HCT116 (cell line): ENCODE data around the gene ONECUT3. TPM values are rescaled to one million over a fixed set of nuclear protein-coding genes. Genes with fewer than 3 reads are reported as not detected.

ENCODE experiments used
- ATAC-seq: fragments of 200-7000 bp; cut with Tn5 transposase; 2 replicates; pipeline ENCODE4 v1.9.1; 2020; ENCODE audit warnings: mild to moderate bottlenecking, moderate library complexity
- BruUV-seq: library from RNA; stranded (reverse); fragments of 400-500 nt; replicated peaks from 2 replicates; lab custom pipeline; 2021; lab: Mats Ljungman, UMichigan
- CTCF ChIA-PET: fragments of 300-600 bp; sonication (Branson Sonifier 250); formaldehyde crosslinking; loops from one replicate; lab custom pipeline; 2021; ENCODE audit warnings: antibody characterized with exemption; lab: Charles Lee
- POLR2A ChIA-PET: fragments of 300-600, 350-600 bp; sonication (Branson Sonifier 250); formaldehyde crosslinking; loops from one replicate; lab custom pipeline; 2021; ENCODE audit warnings: antibody characterized with exemption; lab: Charles Lee
- RAD21 ChIA-PET, 2 experiments: fragments of 300-600 bp; sonication (Branson Sonifier 250); formaldehyde crosslinking; loops; one replicate each; lab custom pipeline; 2023; ENCODE audit warnings: low total read pairs in 2 of 2; ENCODE audit not compliant: uncharacterized antibody in 2 of 2, unreplicated experiment in 2 of 2, low non-redundant PET in 1 of 2; lab: Charles Lee
- DNase-seq: peaks from one replicate; pipeline ENCODE4 v3.0.0-alpha.2; 2010; ENCODE audit warnings: low read depth, low spot score
- H2AFZ ChIP-seq: fragments of 200-600 bp; shearing (Covaris generic), sonication (generic); 2 replicates; pipeline ENCODE4 v1.6.1; 2017; ENCODE audit warnings: low read depth, mixed run types, mixed read lengths, antibody characterized with exemption, low read length; ENCODE audit not compliant: poor library complexity, severe bottlenecking
- H3K27ac ChIP-seq: 2 replicates; pipeline ENCODE4 v1.5.1; 2012; ENCODE audit warnings: low read depth, low read length
- H3K27me3 ChIP-seq: fragments of 200-600 bp; sonication (generic); 2 replicates; pipeline ENCODE4 v1.6.1; 2016; ENCODE audit warnings: mixed run types, low read length, mixed read lengths; ENCODE audit not compliant: insufficient read depth
- H3K36me3 ChIP-seq, 2 experiments: fragments of 200-500 bp in 1 of 2; fragments of 200-600 bp in 1 of 2; sonication (Bioruptor generic) in 1 of 2; sonication (generic) in 1 of 2; 2 replicates each; pipeline versions ENCODE4 v1.5.1 to v1.6.1; 2014 to 2016; ENCODE audit warnings: low read length in 2 of 2, inconsistent platforms in 1 of 2, mixed read lengths in 1 of 2, mixed run types in 1 of 2; ENCODE audit not compliant: insufficient read depth in 2 of 2, control insufficient read depth in 1 of 2
- H3K4me1 ChIP-seq, 2 experiments: fragments of 200-600 bp in 1 of 2; sonication (generic) in 1 of 2; 2 replicates each; pipeline versions ENCODE4 v1.5.1 to v1.6.1; 2012 to 2017; ENCODE audit warnings: low read length in 2 of 2, inconsistent platforms in 1 of 2, mild to moderate bottlenecking in 1 of 2, mixed read lengths in 1 of 2, mixed run types in 1 of 2, moderate library complexity in 1 of 2; ENCODE audit not compliant: insufficient read depth in 2 of 2, control insufficient read depth in 1 of 2
- H3K4me2 ChIP-seq: fragments of 200-600 bp; sonication (generic); 2 replicates; pipeline ENCODE4 v1.6.1; 2017; ENCODE audit warnings: mixed run types, low read length, mixed read lengths
- H3K4me3 ChIP-seq, 2 experiments: fragments of 200-600 bp in 1 of 2; sonication (generic) in 1 of 2; replicated peaks in 1 of 2; 2 replicates each; pipeline ENCODE4 v1.5.1; 2011 to 2016; ENCODE audit warnings: low read length in 2 of 2, control low read depth in 1 of 2, low read depth in 1 of 2, mild to moderate bottlenecking in 1 of 2, mixed read lengths in 1 of 2, mixed run types in 1 of 2
- H3K79me2 ChIP-seq: fragments of 200-600 bp; sonication (generic); 2 replicates; pipeline ENCODE4 v1.6.1; 2017; ENCODE audit warnings: mild to moderate bottlenecking, mixed run types, low read length, moderate library complexity, mixed read lengths; ENCODE audit not compliant: insufficient read depth
- H3K9ac ChIP-seq: fragments of 200-600 bp; sonication (generic); 2 replicates; pipeline ENCODE4 v1.6.1; 2016; ENCODE audit warnings: low read length, mixed read lengths
- H3K9me2 ChIP-seq: fragments of 200-600 bp; sonication (generic), shearing (Covaris generic); 2 replicates; pipeline ENCODE4 v1.6.1; 2017; ENCODE audit warnings: mixed run types, mild to moderate bottlenecking, moderate library complexity; ENCODE audit not compliant: insufficient read depth
- H3K9me3 ChIP-seq, 2 experiments: fragments of 200-500 bp in 1 of 2; fragments of 200-600 bp in 1 of 2; sonication (Bioruptor generic) in 1 of 2; sonication (generic) in 1 of 2; 2 replicates each; pipeline ENCODE4 v1.6.1; 2014 to 2017; ENCODE audit warnings: low read length in 2 of 2, mixed read lengths in 2 of 2, inconsistent platforms in 1 of 2, low read depth in 1 of 2, mild to moderate bottlenecking in 1 of 2, mixed run types in 1 of 2, moderate library complexity in 1 of 2; ENCODE audit not compliant: control insufficient read depth in 1 of 2, insufficient read depth in 1 of 2
- H4K20me1 ChIP-seq: fragments of 200-600 bp; sonication (generic), shearing (Covaris generic); 2 replicates; pipeline ENCODE4 v1.6.1; 2017; ENCODE audit warnings: mixed run types, mild to moderate bottlenecking, moderate library complexity; ENCODE audit not compliant: insufficient read depth
- CBX3 ChIP-seq: IDR thresholded peaks from 2 replicates; pipeline ENCODE4 v1.6.1; 2012; ENCODE audit warnings: low read depth
- EGR1 ChIP-seq: IDR thresholded peaks from 2 replicates; pipeline ENCODE4 v1.6.1; 2012; ENCODE audit warnings: low read depth
- ELF1 ChIP-seq: IDR thresholded peaks from 2 replicates; pipeline ENCODE4 v1.6.1; 2012; ENCODE audit warnings: low read depth, borderline replicate concordance
- EZH2 ChIP-seq: fragments of 200-600 bp; sonication (generic); IDR thresholded peaks from 2 replicates; pipeline ENCODE4 v1.6.1; 2017; ENCODE audit warnings: antibody characterized with exemption, mixed run types
- EZH2phosphoT487 ChIP-seq: fragments of 200-600 bp; IDR thresholded peaks from 2 replicates; pipeline ENCODE4 v1.6.1; 2018; ENCODE audit warnings: antibody characterized with exemption, borderline replicate concordance
- FOSL1 ChIP-seq: IDR thresholded peaks from 2 replicates; pipeline ENCODE4 v1.6.1; 2012; ENCODE audit warnings: low read depth
- JUND ChIP-seq: IDR thresholded peaks from 2 replicates; pipeline ENCODE4 v1.6.1; 2012
- POLR2A ChIP-seq: IDR thresholded peaks from 2 replicates; pipeline ENCODE4 v1.7.0; 2011; ENCODE audit warnings: borderline replicate concordance; ENCODE audit not compliant: insufficient read depth, insufficient read length; ENCODE audit errors: extremely low read depth
- POLR2AphosphoS5 ChIP-seq: IDR thresholded peaks from 2 replicates; pipeline ENCODE4 v1.6.1; 2011; ENCODE audit warnings: mild to moderate bottlenecking, low read depth, low read length, moderate library complexity
- RAD21 ChIP-seq: IDR thresholded peaks from 2 replicates; pipeline ENCODE4 v1.6.1; 2012; ENCODE audit warnings: low read depth, mild to moderate bottlenecking
- REST ChIP-seq: IDR thresholded peaks from 2 replicates; pipeline ENCODE4 v1.6.1; 2012; ENCODE audit warnings: low read depth
- SIN3A ChIP-seq: IDR thresholded peaks from 2 replicates; pipeline ENCODE4 v1.6.1; 2012; ENCODE audit warnings: low read depth
- SP1 ChIP-seq: IDR thresholded peaks from 2 replicates; pipeline ENCODE4 v1.6.1; 2012; ENCODE audit warnings: low read depth
- SRF ChIP-seq: IDR thresholded peaks from 2 replicates; pipeline ENCODE4 v1.6.1; 2012; ENCODE audit warnings: low read depth
- TCF7L2 ChIP-seq: IDR thresholded peaks from 2 replicates; pipeline ENCODE4 v1.7.0; 2011; ENCODE audit warnings: borderline replicate concordance, inconsistent platforms; ENCODE audit not compliant: insufficient read depth, insufficient read length; ENCODE audit errors: extremely low read depth
- YY1 ChIP-seq: IDR thresholded peaks from 2 replicates; pipeline ENCODE4 v1.6.1; 2011; ENCODE audit warnings: low read length, low read depth, moderate library complexity, mild to moderate bottlenecking; ENCODE audit not compliant: insufficient replicate concordance; ENCODE audit errors: extremely low read depth
- ZFX ChIP-seq: fragments of 450-650 bp; IDR thresholded peaks from 2 replicates; pipeline ENCODE4 v1.6.1; 2017
- ZNF274 ChIP-seq: fragments of 200-500 bp; sonication (Bioruptor generic); IDR thresholded peaks from 2 replicates; pipeline ENCODE4 v1.6.1; 2014; ENCODE audit warnings: mild to moderate bottlenecking, low read depth, low read length, inconsistent platforms
- intact Hi-C: fragments of 100-400 bp; cut with micrococcal nuclease; formaldehyde crosslinking; loops from 2 replicates; pipeline ENCODE4 v1.10.0; 2022
- total RNA-seq: library from RNA; stranded (reverse); gene quantifications from one replicate; pipeline ENCODE4 v1.2.1, GENCODE V29; 2021; ENCODE audit not compliant: unreplicated experiment
- TF ChIP-seq, protein P1 (sequence below): IDR thresholded peaks from 2 replicates; pipeline ENCODE4 v1.6.1; 2011; ENCODE audit warnings: mild to moderate bottlenecking, low read length, moderate library complexity; ENCODE audit not compliant: insufficient replicate concordance; ENCODE audit errors: extremely low read depth
- TF ChIP-seq, protein P2 (sequence below), 3 experiments: fragments of 200-600 bp in 1 of 3; sonication (generic) in 1 of 3; IDR thresholded peaks in 2 of 3; conservative IDR thresholded peaks in 1 of 3; 2 replicates each; pipeline ENCODE4 v1.5.1; 2012 to 2017; ENCODE audit warnings: low read depth in 2 of 3, low read length in 2 of 3, antibody characterized with exemption in 1 of 3, borderline replicate concordance in 1 of 3, control low read depth in 1 of 3, mild to moderate bottlenecking in 1 of 3, mixed read lengths in 1 of 3, mixed run types in 1 of 3, moderate library complexity in 1 of 3; ENCODE audit not compliant: insufficient read depth in 1 of 3

ONECUT3 gene
- total RNA-seq, 1 experiment from 2014 or later: 22.1 TPM

- Histone ChIP-seq H3K27ac (peak overlapping the region; percentile 61; the same call in 1 of the 2 replicates), H3K9me3 (peaks cover 4 to 13% of the 10 kb centered on the region in 2 experiments; a peak in 3 of 4 replicates), H4K20me1 (no peaks in the 10 kb centered on the region), H2AFZ (no peak overlapping the region), H3K79me2 (peaks cover 18% of the 10 kb centered on the region; the same call in 1 of the 2 replicates), H3K4me1 (peaks cover 18 to 55% of the 10 kb centered on the region in 2 experiments), H3K4me3 (peak overlapping the region in 1 of 2 experiments; percentile 15; a peak in 2 of 4 replicates), H3K36me3 (0 out of 4 replicates have a peak, but pooled peaks cover 0 to 7% of the 10 kb centered on the region in 2 experiments), H3K9ac (peak overlapping the region; percentile 13; the same call in 1 of the 2 replicates), H3K4me2 (peak overlapping the region; percentile 57), H3K27me3 (no peaks in the 10 kb centered on the region), H3K9me2 (no peaks in the 10 kb centered on the region)
- intact Hi-C loops: no loop called here
- peak; percentile 78 for ATAC-seq
- POLR2A ChIA-PET: interaction anchor here (0.8 kb wide), 1 partner anchor 27 kb away, joined by 3 read pairs; no protein-coding TSS in a partner anchor
- DNase-seq: peak; percentile 83
- CTCF ChIA-PET: interaction anchor here (1.7 kb wide), 1 partner anchor 9 kb away, joined by 4 read pairs; no protein-coding TSS in a partner anchor
- RAD21 ChIA-PET: no interaction called here
- BruUV-seq: no TSS peak
- no peak for TF ChIP-seq ZNF274
- peak; percentile 80 for TF ChIP-seq FOSL1
- no peak for TF ChIP-seq POLR2AphosphoS5
- TF ChIP-seq CBX3: peak; percentile 61; the same call in 1 of the 2 replicates
- TF ChIP-seq EGR1: no peak
- no peak for TF ChIP-seq RAD21
- TF ChIP-seq EZH2phosphoT487: no peak
- TF ChIP-seq, protein P1, sequence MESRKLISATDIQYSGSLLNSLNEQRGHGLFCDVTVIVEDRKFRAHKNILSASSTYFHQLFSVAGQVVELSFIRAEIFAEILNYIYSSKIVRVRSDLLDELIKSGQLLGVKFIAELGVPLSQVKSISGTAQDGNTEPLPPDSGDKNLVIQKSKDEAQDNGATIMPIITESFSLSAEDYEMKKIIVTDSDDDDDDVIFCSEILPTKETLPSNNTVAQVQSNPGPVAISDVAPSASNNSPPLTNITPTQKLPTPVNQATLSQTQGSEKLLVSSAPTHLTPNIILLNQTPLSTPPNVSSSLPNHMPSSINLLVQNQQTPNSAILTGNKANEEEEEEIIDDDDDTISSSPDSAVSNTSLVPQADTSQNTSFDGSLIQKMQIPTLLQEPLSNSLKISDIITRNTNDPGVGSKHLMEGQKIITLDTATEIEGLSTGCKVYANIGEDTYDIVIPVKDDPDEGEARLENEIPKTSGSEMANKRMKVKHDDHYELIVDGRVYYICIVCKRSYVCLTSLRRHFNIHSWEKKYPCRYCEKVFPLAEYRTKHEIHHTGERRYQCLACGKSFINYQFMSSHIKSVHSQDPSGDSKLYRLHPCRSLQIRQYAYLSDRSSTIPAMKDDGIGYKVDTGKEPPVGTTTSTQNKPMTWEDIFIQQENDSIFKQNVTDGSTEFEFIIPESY: no peak
- TF ChIP-seq ZFX: no peak
- TF ChIP-seq SP1: 0 out of 2 replicates have a peak, but pooled peaks have one; percentile 55
- no peak for TF ChIP-seq YY1
- TF ChIP-seq JUND: peak; percentile 80
- no peak for TF ChIP-seq ELF1
- TF ChIP-seq TCF7L2: no peak
- 0 out of 2 replicates have a peak, but pooled peaks have one; percentile 23 for TF ChIP-seq SRF
- no peak for TF ChIP-seq POLR2A
- no peak for TF ChIP-seq EZH2
- TF ChIP-seq, protein P2, sequence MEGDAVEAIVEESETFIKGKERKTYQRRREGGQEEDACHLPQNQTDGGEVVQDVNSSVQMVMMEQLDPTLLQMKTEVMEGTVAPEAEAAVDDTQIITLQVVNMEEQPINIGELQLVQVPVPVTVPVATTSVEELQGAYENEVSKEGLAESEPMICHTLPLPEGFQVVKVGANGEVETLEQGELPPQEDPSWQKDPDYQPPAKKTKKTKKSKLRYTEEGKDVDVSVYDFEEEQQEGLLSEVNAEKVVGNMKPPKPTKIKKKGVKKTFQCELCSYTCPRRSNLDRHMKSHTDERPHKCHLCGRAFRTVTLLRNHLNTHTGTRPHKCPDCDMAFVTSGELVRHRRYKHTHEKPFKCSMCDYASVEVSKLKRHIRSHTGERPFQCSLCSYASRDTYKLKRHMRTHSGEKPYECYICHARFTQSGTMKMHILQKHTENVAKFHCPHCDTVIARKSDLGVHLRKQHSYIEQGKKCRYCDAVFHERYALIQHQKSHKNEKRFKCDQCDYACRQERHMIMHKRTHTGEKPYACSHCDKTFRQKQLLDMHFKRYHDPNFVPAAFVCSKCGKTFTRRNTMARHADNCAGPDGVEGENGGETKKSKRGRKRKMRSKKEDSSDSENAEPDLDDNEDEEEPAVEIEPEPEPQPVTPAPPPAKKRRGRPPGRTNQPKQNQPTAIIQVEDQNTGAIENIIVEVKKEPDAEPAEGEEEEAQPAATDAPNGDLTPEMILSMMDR (IDR thresholded peaks at IDR 0.05 in 2 of 3, conservative IDR thresholded peaks at IDR 0.05 in 1 of 3; ENCODE audit: borderline replicate concordance in 1 of 3, insufficient read depth in 1 of 3, low read depth in 2 of 3, low read length in 2 of 3): no peak
- TF ChIP-seq SIN3A: peak; percentile 23; the same call in 1 of the 2 replicates
- no peak for TF ChIP-seq REST
These were observed 19.9 kb downstream of the ONECUT3 start for GRCh38 chr19:1773184-1773583.
